BLaER1 (cell line): Measurements from ENCODE around the gene SLC47A2.
"Not testable (repeated sequence)": the region's sequence is repeated elsewhere in the genome, so short reads cannot be mapped to it uniquely, and the experiment has no call there.

Experiments used
- H3K27ac ChIP-seq: shearing (Covaris generic); formaldehyde crosslinking; 2 replicates; pipeline ENCODE4 v1.8.1; 2022
- H3K27me3 ChIP-seq: shearing (Covaris generic); formaldehyde crosslinking; 2 replicates; pipeline ENCODE4 v1.8.1; 2022
- H3K36me3 ChIP-seq: shearing (Covaris generic); formaldehyde crosslinking; 2 replicates; pipeline ENCODE4 v1.8.1; 2022
- H3K4me1 ChIP-seq: shearing (Covaris generic); formaldehyde crosslinking; 2 replicates; pipeline ENCODE4 v1.8.1; 2022
- H3K4me2 ChIP-seq: shearing (Covaris generic); formaldehyde crosslinking; 2 replicates; pipeline ENCODE4 v1.8.1; 2022
- H3K4me3 ChIP-seq: shearing (Covaris generic); formaldehyde crosslinking; 2 replicates; pipeline ENCODE4 v1.8.1; 2022
- H3K9ac ChIP-seq: shearing (Covaris generic); formaldehyde crosslinking; 2 replicates; pipeline ENCODE4 v1.8.1; 2022
- H3K9me3 ChIP-seq: shearing (Covaris generic); formaldehyde crosslinking; 2 replicates; pipeline ENCODE4 v1.8.1; 2022
- H4K20me1 ChIP-seq: shearing (Covaris generic); formaldehyde crosslinking; 2 replicates; pipeline ENCODE4 v1.8.1; 2022
- Cebpa-rat ChIP-seq: shearing (Covaris generic); IDR thresholded peaks from 2 replicates; pipeline ENCODE4 v1.8.1; 2022

SLC47A2 gene

DNA sequence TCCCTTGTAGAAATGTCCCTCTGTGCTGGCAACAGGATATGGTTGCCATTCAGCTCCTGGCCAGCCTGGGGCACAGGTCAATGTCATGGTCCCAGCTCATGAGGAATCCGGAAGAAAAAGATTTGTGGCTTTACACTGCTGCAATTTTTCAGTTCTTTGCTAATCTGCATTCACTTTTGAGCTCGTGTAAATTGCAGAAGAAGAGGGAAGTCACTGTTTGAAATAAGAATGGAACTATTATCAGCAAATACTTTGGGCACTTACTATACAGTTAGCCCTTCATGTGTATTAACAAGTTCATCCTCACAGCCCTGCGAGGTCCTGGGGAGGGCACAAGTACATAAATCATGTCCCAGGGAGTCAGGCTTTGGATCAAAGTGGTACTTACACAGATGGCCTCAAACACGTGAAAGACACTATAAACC, 14.2 kb downstream of the SLC47A2 start:
- H3K9me3 ChIP-seq = no peaks in the 10 kb centered on the region
- no peaks in the 10 kb centered on the region for H3K36me3 ChIP-seq
- no peak overlapping the region for H3K9ac ChIP-seq
- H3K4me3 ChIP-seq = no peak overlapping the region
- TF ChIP-seq Cebpa-rat = no peak
- no peaks in the 10 kb centered on the region for H4K20me1 ChIP-seq
- no peak overlapping the region for H3K4me2 ChIP-seq
- H3K4me1 ChIP-seq = no peaks in the 10 kb centered on the region
- H3K27me3 ChIP-seq = no peaks in the 10 kb centered on the region
- no peak overlapping the region for H3K27ac ChIP-seq

DNA sequence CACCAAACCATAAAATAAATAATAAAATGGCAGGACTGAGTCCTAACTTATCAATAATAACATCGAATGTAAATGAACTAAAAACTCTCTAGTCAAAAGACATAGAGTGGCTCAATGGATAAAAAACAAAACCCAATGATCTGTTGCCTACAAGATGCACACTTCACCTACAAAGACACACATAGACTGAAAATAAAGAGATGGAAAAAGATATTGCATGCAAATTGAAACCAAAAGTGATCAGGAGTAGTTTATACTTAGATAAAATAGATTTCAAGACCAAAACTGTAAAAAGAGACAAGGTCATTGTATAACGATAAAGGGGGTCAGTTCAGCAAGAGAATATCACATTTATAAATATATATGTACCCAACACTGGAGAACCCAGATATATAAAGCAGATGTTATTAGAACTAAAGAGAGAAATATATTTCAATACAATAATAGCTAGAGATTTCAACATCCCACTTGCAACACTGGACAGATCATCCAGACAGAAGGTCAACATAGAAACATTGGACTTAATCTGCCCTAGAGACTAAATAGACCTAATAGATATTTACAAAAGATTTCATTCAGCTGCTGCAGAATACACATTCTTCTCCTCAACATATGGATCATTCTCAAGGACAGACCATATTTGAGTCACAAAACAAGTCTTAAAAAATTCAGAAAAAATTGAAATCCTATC, 29.8 kb downstream of the SLC47A2 start:
- Histone ChIP-seq H3K4me3 (no peak overlapping the region), H3K9me3 (0 out of 2 replicates have a peak, but pooled peaks cover 7% of the 10 kb centered on the region), H3K4me2 (no peak overlapping the region), H4K20me1 (no peaks in the 10 kb centered on the region), H3K27ac (no peak overlapping the region), H3K36me3 (no peaks in the 10 kb centered on the region), H3K27me3 (no peaks in the 10 kb centered on the region), H3K4me1 (no peaks in the 10 kb centered on the region), H3K9ac (no peak overlapping the region)
- TF ChIP-seq Cebpa-rat = no peak

DNA sequence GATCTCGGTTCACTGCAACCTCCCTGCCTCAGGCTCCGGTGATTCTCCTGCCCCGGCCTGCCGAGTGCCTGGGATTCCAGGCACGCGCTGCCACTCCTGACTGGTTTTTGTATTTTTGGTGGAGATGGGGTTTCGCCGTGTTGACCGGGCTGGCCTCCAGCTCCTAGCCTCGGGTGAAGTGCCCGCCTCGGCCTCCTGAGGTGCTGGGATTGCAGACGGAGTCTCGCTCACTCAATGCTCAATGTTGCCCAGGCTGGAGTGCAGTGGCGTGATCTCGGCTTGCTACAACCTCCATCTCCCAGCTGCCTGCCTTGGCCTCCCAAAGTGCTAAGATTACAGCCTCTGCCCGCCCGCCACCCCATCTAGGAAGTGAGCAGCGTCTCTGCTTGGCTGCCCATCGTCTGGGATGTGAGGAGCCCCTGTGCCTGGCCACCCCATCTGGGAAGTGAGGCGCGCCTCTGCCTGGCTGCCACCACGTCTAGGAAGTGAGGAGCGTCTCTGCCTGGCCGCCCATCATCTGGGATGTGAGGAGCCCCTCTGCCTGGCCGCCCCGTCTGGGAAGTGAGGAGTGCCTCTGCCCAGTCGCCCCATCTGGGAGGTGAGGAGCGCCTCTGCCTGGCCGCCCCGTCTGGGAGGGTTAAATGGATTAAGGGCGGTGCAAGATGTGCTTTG, 31.3 kb downstream of the SLC47A2 start:
- not testable (repeated sequence) for H3K27me3 ChIP-seq, H3K27ac ChIP-seq, H3K4me2 ChIP-seq, H4K20me1 ChIP-seq, H3K4me1 ChIP-seq, H3K4me3 ChIP-seq, H3K9me3 ChIP-seq, H3K9ac ChIP-seq, H3K36me3 ChIP-seq

DNA sequence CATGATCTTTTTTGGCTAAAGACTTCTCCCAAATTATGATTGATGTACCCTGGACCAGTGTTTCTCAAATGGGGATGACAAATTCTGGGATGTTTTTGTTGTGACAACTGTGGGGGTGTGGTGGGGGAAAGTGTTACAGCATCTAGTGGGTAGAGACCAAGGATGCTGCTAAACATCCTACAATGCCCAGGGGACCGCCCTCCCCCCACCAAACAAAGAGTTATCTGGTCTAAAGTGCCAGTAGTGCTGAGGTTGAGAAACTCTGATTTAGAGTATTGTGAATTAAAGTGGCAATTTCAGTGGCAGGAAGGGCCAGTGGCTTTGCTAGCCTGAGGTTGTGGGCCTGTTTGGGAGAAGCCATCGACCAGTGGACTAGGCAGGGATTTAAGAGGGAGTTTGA, 33.3 kb downstream of the SLC47A2 start:
- no peaks in the 10 kb centered on the region for H3K4me1 ChIP-seq

DNA sequence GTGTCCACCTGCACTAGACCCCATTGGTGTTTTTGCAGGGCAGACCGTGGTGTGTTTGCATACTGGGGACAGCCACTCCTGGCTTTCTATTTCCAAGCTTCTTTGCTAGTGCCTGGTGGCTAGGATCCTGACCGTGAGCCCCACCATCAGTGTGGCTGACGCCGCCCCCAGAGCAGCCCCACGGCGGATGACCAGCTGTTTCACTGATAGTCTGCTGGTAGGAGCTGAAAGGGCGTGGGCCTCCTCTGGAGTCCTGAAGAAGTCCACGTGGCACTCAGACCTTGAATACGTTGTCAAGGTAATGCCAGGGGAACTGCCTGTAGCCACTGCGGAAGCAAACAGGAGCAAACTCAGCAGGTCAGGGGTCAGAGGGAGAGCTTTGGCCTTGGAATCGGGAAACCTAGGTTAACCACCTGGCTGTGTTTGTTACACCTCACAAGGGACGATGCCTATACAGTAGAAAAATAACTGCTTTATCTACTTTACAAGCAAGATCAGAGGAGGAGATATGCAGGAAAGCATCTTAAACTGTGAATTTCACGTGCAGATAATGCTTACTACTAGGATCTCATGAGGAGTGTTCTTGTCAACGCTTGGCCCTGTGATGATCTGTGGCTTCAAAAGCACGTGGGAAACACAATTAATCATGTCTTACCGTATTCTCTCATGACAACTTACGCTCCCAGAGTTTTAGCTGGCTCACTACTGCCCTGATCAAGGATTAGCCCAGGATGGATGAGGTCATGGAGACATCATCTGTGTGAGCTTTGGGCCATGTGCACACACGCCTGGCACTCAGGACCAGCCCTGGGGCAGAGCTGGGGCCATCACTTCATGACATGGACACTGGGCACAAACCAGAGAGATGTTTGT, 37.6 kb downstream of the SLC47A2 start:
- H3K36me3 ChIP-seq = peaks cover 31% of the 10 kb centered on the region
- H3K9me3 ChIP-seq = no peaks in the 10 kb centered on the region

More for the DNA sequence above, 33.3 kb downstream of the SLC47A2 start:
- Histone ChIP-seq H3K9me3 (0 out of 2 replicates have a peak, but pooled peaks cover 7% of the 10 kb centered on the region), H3K9ac (no peak overlapping the region), H3K4me2 (no peak overlapping the region), H4K20me1 (no peaks in the 10 kb centered on the region), H3K27ac (no peak overlapping the region), H3K4me3 (no peak overlapping the region), H3K27me3 (no peaks in the 10 kb centered on the region), H3K36me3 (peaks cover 12% of the 10 kb centered on the region; the same call in 1 of the 2 replicates)
- TF ChIP-seq Cebpa-rat = no peak

DNA sequence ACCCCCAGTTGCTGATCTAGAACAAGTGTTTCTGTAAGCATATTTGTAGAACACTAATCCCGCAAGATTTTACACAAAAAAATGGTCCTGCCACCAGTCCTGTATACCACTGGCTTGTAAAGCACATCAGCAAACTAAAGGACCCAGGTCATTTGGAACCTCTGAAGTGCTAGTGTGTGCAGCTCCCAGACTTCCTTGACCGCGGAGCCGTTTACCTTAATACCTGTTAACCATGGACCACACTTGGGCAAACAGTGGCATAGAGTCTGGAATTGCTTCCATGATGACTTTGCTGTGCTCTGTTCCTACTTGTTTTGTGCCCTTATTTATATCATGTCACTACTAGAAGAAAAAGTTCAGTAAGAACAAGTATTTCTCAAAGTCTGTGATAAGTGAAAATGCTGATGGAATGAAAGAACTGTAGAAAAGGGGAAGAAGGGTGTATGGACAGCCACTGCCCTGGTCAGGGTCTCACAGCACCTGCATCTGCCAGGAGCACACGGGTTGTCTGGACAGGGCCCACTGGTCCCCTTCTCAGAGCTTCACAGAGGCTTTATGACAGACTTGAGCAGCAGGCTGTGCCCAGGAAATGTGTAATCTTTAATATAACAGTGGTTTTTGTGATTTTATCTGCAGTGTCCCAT, 38.5 kb downstream of the SLC47A2 start:
- H3K9ac ChIP-seq = no peak overlapping the region
- H3K27ac ChIP-seq = no peak overlapping the region
- no peak overlapping the region for H3K4me3 ChIP-seq
- no peaks in the 10 kb centered on the region for H3K9me3 ChIP-seq
- H3K27me3 ChIP-seq = no peaks in the 10 kb centered on the region
- no peaks in the 10 kb centered on the region for H4K20me1 ChIP-seq
- H3K36me3 ChIP-seq = peaks cover 39% of the 10 kb centered on the region
- H3K4me2 ChIP-seq = no peak overlapping the region
- no peak for TF ChIP-seq Cebpa-rat
- H3K4me1 ChIP-seq = no peaks in the 10 kb centered on the region

More for the DNA sequence above, 37.6 kb downstream of the SLC47A2 start:
- Histone ChIP-seq H3K27ac (no peak overlapping the region), H3K4me2 (no peak overlapping the region), H3K9ac (no peak overlapping the region), H3K4me3 (no peak overlapping the region), H3K27me3 (no peaks in the 10 kb centered on the region), H4K20me1 (no peaks in the 10 kb centered on the region), H3K4me1 (no peaks in the 10 kb centered on the region)
- no peak for TF ChIP-seq Cebpa-rat

DNA sequence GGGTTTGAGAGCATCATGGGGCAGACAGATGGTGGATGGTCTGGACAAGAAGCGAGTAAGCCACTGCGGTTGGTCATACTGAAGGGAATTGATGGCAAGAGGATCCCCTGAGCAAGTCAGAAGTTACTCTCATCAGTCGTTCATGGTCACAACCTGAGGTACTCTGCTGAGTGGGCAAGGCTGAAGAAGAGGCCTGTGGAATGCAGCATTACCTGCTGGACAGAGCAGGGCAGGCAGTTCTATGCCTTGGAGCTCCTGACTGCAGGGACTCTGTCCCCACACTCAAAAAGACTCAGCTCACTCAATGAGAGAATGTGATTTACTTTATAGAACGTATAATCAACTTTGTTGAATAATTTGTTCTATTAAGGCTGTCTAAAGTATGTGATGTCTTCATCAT, 39.5 kb downstream of the SLC47A2 start:
- Histone ChIP-seq H3K9me3 (no peaks in the 10 kb centered on the region), H3K27ac (no peak overlapping the region), H3K9ac (no peak overlapping the region), H3K4me1 (no peaks in the 10 kb centered on the region), H3K36me3 (peaks cover 49% of the 10 kb centered on the region), H3K4me2 (no peak overlapping the region), H4K20me1 (no peaks in the 10 kb centered on the region), H3K27me3 (no peaks in the 10 kb centered on the region), H3K4me3 (no peak overlapping the region)
- no peak for TF ChIP-seq Cebpa-rat

DNA sequence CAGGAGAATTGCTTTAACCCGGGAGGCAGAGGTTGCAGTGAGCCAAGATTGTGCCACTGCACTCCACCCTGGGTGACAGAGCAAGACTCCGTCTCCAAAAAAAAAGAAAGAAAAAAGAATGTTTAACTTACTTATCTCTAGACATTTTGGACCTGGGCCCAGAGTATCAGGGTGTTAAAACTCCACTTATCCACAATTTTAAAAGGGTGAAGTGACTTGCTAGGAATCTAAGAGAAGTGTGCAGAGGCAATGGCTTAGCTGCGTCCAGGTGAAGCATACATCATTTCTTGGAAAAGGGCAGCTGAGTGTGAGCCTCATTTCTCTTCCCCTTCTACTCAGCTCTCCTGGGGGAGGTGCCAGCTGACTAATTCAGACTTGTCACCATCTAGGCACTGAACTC, 42.8 kb downstream of the SLC47A2 start:
- H4K20me1 ChIP-seq = no peaks in the 10 kb centered on the region
- H3K9me3 ChIP-seq = no peaks in the 10 kb centered on the region
- no peaks in the 10 kb centered on the region for H3K4me1 ChIP-seq
- no peak overlapping the region for H3K27ac ChIP-seq
- peaks cover 55% of the 10 kb centered on the region for H3K36me3 ChIP-seq
- no peak overlapping the region for H3K9ac ChIP-seq
- no peaks in the 10 kb centered on the region for H3K27me3 ChIP-seq
- no peak overlapping the region for H3K4me2 ChIP-seq
- no peak for TF ChIP-seq Cebpa-rat
- H3K4me3 ChIP-seq = no peak overlapping the region

DNA sequence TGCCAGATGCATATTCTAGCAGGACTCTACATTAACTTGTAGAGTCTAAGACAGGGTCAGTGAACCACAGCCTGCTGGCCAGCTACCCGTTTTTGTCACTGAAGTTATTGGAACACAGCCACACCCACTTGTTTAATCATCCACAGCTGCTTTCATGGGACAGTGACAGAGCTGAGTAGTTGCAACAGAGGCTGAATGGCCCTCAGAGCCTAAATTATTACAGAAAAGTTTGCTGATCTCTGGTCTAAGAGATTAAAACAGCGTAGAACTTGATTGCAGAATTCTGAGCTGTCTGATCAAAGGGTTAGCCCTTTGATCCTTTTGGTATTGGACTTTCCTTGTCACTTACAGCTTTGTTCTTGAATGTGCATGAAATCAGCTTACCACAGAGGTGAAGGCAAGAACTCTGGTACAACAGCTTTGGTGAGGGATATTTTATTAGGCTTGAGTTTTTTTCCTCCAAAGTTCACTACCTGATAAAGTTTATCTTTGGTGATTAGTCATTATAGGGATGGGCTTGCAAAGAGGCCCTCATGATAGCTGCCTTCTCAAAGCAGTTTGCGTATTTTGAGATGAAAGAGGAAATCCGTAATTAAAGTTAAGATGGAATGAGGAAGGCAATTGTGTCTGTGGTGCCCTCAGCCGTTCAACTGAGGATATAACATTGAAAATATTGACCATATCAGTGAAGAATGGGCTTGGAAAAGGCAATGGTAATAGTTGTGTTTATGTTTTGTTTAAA, 44.2 kb downstream of the SLC47A2 start:
- no peak overlapping the region for H3K4me3 ChIP-seq
- H3K9me3 ChIP-seq = no peaks in the 10 kb centered on the region
- peaks cover 50% of the 10 kb centered on the region for H3K36me3 ChIP-seq
- no peak overlapping the region for H3K9ac ChIP-seq
- no peak overlapping the region for H3K27ac ChIP-seq
- H3K4me1 ChIP-seq = no peaks in the 10 kb centered on the region
- no peak for TF ChIP-seq Cebpa-rat
- no peak overlapping the region for H3K4me2 ChIP-seq
- H4K20me1 ChIP-seq = no peaks in the 10 kb centered on the region
- H3K27me3 ChIP-seq = no peaks in the 10 kb centered on the region
